Panc1 (cell line): Measurements from ENCODE around the gene ZNF804A. TPM values are rescaled to one million over a fixed set of nuclear protein-coding genes. Genes with fewer than 3 reads are reported as not detected.

Experiments used
- ATAC-seq: fragments of 200-7000 bp; cut with Tn5 transposase; 2 replicates; pipeline ENCODE4 v1.9.1; 2020; ENCODE audit warnings: mild to moderate bottlenecking, moderate library complexity
- BruUV-seq: library from RNA; stranded (reverse); fragments of 400-500 nt; replicated peaks from 2 replicates; lab custom pipeline; 2021; lab: Mats Ljungman, UMichigan
- CTCF ChIA-PET: fragments of 300-600 bp; sonication (Branson Sonifier 250); formaldehyde crosslinking; loops from one replicate; lab custom pipeline; 2022; ENCODE audit warnings: antibody characterized with exemption; lab: Charles Lee
- POLR2A ChIA-PET: fragments of 300-600 bp; sonication (Branson Sonifier 250); formaldehyde crosslinking; loops from one replicate; lab custom pipeline; 2022; ENCODE audit warnings: antibody characterized with exemption; lab: Charles Lee
- DNase-seq: peaks from one replicate; pipeline ENCODE4 v3.0.0-alpha.2; 2010; ENCODE audit warnings: low read depth, low spot score
- H3K27ac ChIP-seq: 2 replicates; pipeline ENCODE4 v1.5.1; 2011; ENCODE audit warnings: mild to moderate bottlenecking, low read length, inconsistent platforms
- H3K27me3 ChIP-seq: fragments of 200-500 bp; sonication (Bioruptor generic); 2 replicates; pipeline ENCODE4 v1.6.0; 2014; ENCODE audit warnings: low read length, inconsistent platforms; ENCODE audit not compliant: control insufficient read depth, insufficient read depth
- H3K36me3 ChIP-seq: fragments of 200-500 bp; sonication (Bioruptor generic); 2 replicates; pipeline ENCODE4 v1.5.1; 2014; ENCODE audit warnings: inconsistent platforms, mild to moderate bottlenecking, low read length, moderate library complexity; ENCODE audit not compliant: control insufficient read depth, insufficient read depth
- H3K4me1 ChIP-seq: 2 replicates; pipeline ENCODE4 v1.5.1; 2011; ENCODE audit warnings: inconsistent platforms, mild to moderate bottlenecking, low read length, moderate library complexity; ENCODE audit not compliant: control insufficient read depth, insufficient read depth
- H3K4me3 ChIP-seq, 2 experiments: 2 replicates each; pipeline ENCODE4 v1.5.1; 2011 to 2012; ENCODE audit warnings: low read depth in 2 of 2, low read length in 2 of 2, mild to moderate bottlenecking in 2 of 2, inconsistent platforms in 1 of 2, moderate library complexity in 1 of 2
- H3K9me3 ChIP-seq: fragments of 200-500 bp; sonication (Bioruptor generic); 2 replicates; pipeline ENCODE4 v1.5.1; 2014; ENCODE audit warnings: low read depth, mild to moderate bottlenecking, inconsistent platforms, low read length, moderate library complexity; ENCODE audit not compliant: control insufficient read depth, insufficient read depth
- POLR2AphosphoS5 ChIP-seq: IDR thresholded peaks from 2 replicates; pipeline ENCODE4 v1.6.1; 2012; ENCODE audit warnings: mild to moderate bottlenecking, low read depth, low read length, moderate library complexity
- SIN3A ChIP-seq: IDR thresholded peaks from 2 replicates; pipeline ENCODE4 v1.6.1; 2012; ENCODE audit warnings: low read depth, mild to moderate bottlenecking, low read length, moderate library complexity, borderline replicate concordance; ENCODE audit not compliant: insufficient read depth
- TCF7L2 ChIP-seq: IDR thresholded peaks from 2 replicates; pipeline ENCODE4 v1.6.1; 2011; ENCODE audit warnings: mild to moderate bottlenecking, low read depth, low read length, inconsistent platforms
- in situ Hi-C: cut with HindIII; loops from 2 replicates; pipeline ENCODE4 v1.10.0; 2016; ENCODE audit warnings: low sequenced_read_pairs, low pct_unique_long_range_greater_than_20kb
- intact Hi-C: fragments of 100-400 bp; cut with micrococcal nuclease; formaldehyde crosslinking; loops from one replicate; pipeline ENCODE4 v1.10.0; 2022; ENCODE audit not compliant: unreplicated experiment
- total RNA-seq: library from RNA; stranded (reverse); gene quantifications from one replicate; pipeline ENCODE4 v1.2.1, GENCODE V29; 2021; ENCODE audit not compliant: unreplicated experiment
- TF ChIP-seq, protein P1 (sequence below), 2 experiments: IDR thresholded peaks; 2 replicates each; pipeline ENCODE4 v1.6.1; 2011 to 2012; ENCODE audit warnings: low read depth in 2 of 2, control low read depth in 1 of 2, low read length in 1 of 2, mild to moderate bottlenecking in 1 of 2, moderate library complexity in 1 of 2; ENCODE audit not compliant: insufficient read depth in 1 of 2
- TF ChIP-seq, protein P2 (sequence below): fragments of 450-650 bp; IDR thresholded peaks from 2 replicates; pipeline ENCODE4 v1.5.1; 2017; ENCODE audit warnings: mild to moderate bottlenecking

Gene ZNF804A
- total RNA-seq, 1 experiment from 2014 or later, result 2.2 TPM

DNA sequence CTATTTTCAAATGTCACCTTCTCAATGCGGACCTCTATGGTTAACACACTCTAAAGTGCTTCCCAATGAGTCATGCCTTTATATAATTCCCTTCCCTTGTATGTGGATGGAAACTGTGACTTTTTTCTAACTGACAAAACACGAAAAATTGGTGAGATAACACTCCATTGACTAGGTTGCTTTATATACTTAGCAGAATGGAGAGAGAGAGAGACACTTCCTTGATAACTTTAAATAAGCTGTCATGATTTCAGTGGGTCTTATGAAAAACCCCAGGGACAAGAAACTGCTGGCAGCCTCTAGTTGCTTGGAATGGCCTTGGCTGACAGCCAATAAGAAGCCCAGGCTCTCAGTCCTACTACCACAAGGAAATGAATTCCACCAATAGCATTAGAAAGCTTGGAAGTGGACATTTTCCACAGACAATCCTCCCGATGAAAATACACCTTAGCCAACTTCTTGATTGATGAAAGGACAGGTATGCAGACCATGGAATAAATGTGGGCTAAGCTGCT is 322.2 kb downstream of the ZNF804A start:
- DNase-seq (no peak), ATAC-seq (no peak)
- intact Hi-C loops, result no loop called here
- in situ Hi-C loops, result no loop called here
- H3K27me3 ChIP-seq, result no peaks in the 10 kb centered on the region
- no peaks in the 10 kb centered on the region for H3K4me1 ChIP-seq
- H3K4me3 ChIP-seq, result no peak overlapping the region
- no peaks in the 10 kb centered on the region for H3K9me3 ChIP-seq
- no peak overlapping the region for H3K27ac ChIP-seq
- H3K36me3 ChIP-seq, result no peaks in the 10 kb centered on the region
- no TSS peak for BruUV-seq
- TF ChIP-seq SIN3A (no peak), POLR2AphosphoS5 (no peak)
- TF ChIP-seq, protein P1, sequence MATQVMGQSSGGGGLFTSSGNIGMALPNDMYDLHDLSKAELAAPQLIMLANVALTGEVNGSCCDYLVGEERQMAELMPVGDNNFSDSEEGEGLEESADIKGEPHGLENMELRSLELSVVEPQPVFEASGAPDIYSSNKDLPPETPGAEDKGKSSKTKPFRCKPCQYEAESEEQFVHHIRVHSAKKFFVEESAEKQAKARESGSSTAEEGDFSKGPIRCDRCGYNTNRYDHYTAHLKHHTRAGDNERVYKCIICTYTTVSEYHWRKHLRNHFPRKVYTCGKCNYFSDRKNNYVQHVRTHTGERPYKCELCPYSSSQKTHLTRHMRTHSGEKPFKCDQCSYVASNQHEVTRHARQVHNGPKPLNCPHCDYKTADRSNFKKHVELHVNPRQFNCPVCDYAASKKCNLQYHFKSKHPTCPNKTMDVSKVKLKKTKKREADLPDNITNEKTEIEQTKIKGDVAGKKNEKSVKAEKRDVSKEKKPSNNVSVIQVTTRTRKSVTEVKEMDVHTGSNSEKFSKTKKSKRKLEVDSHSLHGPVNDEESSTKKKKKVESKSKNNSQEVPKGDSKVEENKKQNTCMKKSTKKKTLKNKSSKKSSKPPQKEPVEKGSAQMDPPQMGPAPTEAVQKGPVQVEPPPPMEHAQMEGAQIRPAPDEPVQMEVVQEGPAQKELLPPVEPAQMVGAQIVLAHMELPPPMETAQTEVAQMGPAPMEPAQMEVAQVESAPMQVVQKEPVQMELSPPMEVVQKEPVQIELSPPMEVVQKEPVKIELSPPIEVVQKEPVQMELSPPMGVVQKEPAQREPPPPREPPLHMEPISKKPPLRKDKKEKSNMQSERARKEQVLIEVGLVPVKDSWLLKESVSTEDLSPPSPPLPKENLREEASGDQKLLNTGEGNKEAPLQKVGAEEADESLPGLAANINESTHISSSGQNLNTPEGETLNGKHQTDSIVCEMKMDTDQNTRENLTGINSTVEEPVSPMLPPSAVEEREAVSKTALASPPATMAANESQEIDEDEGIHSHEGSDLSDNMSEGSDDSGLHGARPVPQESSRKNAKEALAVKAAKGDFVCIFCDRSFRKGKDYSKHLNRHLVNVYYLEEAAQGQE (IDR thresholded peaks at IDR 0.05; ENCODE audit: insufficient read depth in 1 of 2, low read depth in 2 of 2, low read length in 1 of 2), result no peak
- ChIA-PET POLR2A (no interaction called here), CTCF (no interaction called here)

DNA sequence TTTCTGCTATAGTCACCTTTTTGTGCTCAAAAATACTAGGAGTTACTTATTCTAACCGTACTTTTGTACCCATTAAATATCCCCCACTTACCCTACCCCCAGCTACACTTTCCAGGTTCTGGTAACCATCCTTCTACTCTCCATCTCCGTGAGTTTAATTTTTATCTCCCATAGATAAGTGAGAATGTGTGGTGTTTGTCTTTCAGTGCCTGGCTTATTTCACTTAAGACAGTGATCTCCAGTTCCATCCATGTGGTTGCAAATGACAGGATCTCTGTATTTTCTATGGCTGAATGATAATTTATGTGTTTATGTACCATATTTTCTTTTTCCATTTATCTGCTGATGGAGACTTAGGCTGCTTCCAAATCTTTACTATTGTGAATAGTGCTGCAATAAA is 323.3 kb downstream of the ZNF804A start:
- intact Hi-C loops, result no loop called here
- CTCF ChIA-PET, result no interaction called here
- no TSS peak for BruUV-seq
- no peaks in the 10 kb centered on the region for H3K27me3 ChIP-seq
- H3K36me3 ChIP-seq, result no peaks in the 10 kb centered on the region
- no peaks in the 10 kb centered on the region for H3K4me1 ChIP-seq
- H3K4me3 ChIP-seq, result no peak overlapping the region
- in situ Hi-C loops, result no loop called here
- no peak for TF ChIP-seq SIN3A
- TF ChIP-seq POLR2AphosphoS5, result no peak
- TF ChIP-seq, protein P1 (IDR thresholded peaks at IDR 0.05; ENCODE audit: insufficient read depth in 1 of 2, low read depth in 2 of 2, low read length in 1 of 2), result no peak
- TF ChIP-seq, protein P2, sequence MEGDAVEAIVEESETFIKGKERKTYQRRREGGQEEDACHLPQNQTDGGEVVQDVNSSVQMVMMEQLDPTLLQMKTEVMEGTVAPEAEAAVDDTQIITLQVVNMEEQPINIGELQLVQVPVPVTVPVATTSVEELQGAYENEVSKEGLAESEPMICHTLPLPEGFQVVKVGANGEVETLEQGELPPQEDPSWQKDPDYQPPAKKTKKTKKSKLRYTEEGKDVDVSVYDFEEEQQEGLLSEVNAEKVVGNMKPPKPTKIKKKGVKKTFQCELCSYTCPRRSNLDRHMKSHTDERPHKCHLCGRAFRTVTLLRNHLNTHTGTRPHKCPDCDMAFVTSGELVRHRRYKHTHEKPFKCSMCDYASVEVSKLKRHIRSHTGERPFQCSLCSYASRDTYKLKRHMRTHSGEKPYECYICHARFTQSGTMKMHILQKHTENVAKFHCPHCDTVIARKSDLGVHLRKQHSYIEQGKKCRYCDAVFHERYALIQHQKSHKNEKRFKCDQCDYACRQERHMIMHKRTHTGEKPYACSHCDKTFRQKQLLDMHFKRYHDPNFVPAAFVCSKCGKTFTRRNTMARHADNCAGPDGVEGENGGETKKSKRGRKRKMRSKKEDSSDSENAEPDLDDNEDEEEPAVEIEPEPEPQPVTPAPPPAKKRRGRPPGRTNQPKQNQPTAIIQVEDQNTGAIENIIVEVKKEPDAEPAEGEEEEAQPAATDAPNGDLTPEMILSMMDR, result no peak
- no peak for TF ChIP-seq TCF7L2
- POLR2A ChIA-PET, result no interaction called here
- H3K9me3 ChIP-seq, result peaks cover 2% of the 10 kb centered on the region; the same call in 1 of the 2 replicates
- DNase-seq, result no peak
- no peak overlapping the region for H3K27ac ChIP-seq
- no peak for ATAC-seq
